Coronary artery (tissue), 2 donors: ENCODE data around the gene TNK2.
"Not testable (repeated sequence)": the region's sequence is repeated elsewhere in the genome, so short reads cannot be mapped to it uniquely, and the experiment has no call there.

Experiments used
- DNase-seq: peaks from one replicate; pipeline ENCODE4 v3.0.0-alpha.2; 2017; ENCODE audit warnings: low spot score
- H3K27ac ChIP-seq, 2 donors: fragments of 200-600 bp; sonication (generic); one replicate each; pipeline ENCODE4 v1.5.1; 2016 to 2019
- H3K4me3 ChIP-seq: fragments of 200-600 bp; sonication (generic); 2 replicates; pipeline ENCODE4 v1.5.1; 2016; ENCODE audit warnings: mild to moderate bottlenecking, moderate library complexity
- TF ChIP-seq, protein P1 (sequence below): fragments of 200-600 bp; sonication (generic); IDR thresholded peaks from one replicate; pipeline ENCODE4 v1.5.1; 2019; ENCODE audit warnings: antibody characterized with exemption

Gene TNK2

DNA sequence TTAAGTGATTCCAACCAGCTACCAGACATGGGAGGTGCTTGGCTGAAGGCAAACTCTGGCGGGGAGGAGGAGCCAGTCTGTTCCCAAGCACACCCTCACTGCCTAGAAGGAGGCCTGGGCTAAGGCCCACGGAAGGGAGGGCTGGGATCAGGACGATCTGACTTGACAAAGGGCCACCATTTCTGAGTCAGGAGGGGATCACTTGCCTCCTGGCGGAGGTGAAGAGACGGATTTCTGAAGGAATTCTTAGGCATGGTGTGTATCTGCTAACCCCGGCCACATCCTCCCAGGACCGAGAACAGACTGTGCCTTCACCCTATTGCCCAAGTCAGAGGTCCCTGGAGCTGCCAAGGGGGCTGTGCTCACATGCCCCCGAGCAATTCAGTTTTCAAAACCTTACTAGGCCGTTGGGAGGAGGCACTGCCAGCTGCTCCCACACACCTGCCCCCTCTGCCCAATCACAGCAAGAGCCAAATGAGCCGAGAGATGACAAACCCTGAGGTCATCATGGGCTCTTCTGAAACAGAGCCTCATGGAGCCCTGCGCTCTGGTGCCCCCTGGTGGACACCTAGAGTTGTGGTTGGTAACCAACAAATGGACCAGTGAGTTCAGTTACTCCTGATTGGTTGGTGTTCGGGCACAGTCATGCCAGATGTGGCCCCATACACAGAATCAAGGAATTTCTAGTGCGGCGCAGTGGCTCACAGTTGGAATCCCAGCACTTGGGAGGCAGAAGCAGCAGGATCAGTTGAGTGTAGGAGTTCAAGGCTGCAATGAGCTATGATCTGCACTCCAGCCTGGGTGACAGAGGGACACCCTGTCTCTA, 6.5 kb upstream of the TNK2 start:
- peak overlapping the region; percentile 29 for H3K4me3 ChIP-seq
- H3K27ac ChIP-seq, result peak overlapping the region; percentile 91 to 93
- TF ChIP-seq, protein P1, sequence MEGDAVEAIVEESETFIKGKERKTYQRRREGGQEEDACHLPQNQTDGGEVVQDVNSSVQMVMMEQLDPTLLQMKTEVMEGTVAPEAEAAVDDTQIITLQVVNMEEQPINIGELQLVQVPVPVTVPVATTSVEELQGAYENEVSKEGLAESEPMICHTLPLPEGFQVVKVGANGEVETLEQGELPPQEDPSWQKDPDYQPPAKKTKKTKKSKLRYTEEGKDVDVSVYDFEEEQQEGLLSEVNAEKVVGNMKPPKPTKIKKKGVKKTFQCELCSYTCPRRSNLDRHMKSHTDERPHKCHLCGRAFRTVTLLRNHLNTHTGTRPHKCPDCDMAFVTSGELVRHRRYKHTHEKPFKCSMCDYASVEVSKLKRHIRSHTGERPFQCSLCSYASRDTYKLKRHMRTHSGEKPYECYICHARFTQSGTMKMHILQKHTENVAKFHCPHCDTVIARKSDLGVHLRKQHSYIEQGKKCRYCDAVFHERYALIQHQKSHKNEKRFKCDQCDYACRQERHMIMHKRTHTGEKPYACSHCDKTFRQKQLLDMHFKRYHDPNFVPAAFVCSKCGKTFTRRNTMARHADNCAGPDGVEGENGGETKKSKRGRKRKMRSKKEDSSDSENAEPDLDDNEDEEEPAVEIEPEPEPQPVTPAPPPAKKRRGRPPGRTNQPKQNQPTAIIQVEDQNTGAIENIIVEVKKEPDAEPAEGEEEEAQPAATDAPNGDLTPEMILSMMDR, result peak; percentile 86
- DNase-seq, result peak; percentile 94

DNA sequence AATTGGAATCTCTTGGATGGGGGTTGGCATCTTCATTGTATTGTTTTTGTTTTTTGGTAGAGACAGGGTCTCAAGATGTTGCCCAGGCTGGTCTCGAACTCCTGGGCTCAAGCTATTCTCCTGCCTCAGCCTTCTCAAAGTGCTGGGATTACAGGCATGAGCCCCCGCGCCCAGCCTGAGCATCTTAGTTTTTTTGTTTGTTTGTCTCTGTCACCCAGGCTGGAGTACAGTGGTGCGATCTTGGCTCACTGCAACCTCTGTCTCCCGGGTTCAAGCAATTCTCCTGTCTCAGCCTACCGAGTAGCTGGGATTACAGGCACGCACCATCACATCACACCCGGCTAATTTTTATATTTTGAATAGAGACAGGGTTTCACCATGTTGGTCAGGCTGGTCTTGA, 5.8 kb upstream of the TNK2 start:
- not testable (repeated sequence) for DNase-seq, H3K4me3 ChIP-seq
- peak overlapping the region; percentile 91 to 93 for H3K27ac ChIP-seq

DNA sequence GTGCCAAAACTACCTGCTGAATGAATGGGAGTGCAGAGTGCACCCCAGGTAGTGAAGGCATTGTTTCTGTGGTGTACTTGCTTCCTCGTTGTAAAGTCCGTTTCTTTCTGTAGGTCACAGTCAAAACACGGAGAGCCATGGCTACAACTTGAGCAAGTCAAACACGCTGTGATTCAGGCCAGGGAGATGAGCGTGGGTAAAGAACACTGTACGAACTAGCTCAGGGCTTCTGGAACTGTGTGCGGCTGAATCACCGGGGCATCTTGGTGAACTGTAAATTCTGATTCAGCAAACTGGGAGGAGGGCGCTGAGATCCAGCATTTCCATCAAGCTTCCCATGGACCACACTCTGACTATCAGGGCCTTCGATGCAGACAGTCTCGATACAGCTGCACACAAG, 5.0 kb upstream of the TNK2 start:
- Histone ChIP-seq H3K4me3 (no peak overlapping the region), H3K27ac (no peak overlapping the region)
- DNase-seq, result no peak
- TF ChIP-seq, protein P1, result no peak

DNA sequence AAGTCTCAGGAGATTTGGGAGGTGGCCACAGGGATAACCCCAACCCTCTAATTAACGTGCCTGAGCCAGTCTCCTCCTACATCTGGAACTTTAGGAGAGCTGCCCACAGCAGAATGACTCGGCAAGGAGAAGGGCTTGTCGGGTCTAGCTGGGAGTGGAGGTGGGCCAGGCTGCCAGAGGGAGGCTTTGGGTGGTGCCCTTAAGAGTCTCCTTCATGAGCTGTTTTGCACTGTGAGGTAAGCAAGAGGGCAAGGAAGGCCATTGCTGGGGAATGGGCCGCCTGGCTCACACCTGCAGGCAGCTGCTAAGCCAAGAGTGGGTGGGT, 3.6 kb upstream of the TNK2 start:
- no peak overlapping the region for H3K27ac ChIP-seq
- no peak overlapping the region for H3K4me3 ChIP-seq
- TF ChIP-seq, protein P1, result no peak
- DNase-seq, result no peak

DNA sequence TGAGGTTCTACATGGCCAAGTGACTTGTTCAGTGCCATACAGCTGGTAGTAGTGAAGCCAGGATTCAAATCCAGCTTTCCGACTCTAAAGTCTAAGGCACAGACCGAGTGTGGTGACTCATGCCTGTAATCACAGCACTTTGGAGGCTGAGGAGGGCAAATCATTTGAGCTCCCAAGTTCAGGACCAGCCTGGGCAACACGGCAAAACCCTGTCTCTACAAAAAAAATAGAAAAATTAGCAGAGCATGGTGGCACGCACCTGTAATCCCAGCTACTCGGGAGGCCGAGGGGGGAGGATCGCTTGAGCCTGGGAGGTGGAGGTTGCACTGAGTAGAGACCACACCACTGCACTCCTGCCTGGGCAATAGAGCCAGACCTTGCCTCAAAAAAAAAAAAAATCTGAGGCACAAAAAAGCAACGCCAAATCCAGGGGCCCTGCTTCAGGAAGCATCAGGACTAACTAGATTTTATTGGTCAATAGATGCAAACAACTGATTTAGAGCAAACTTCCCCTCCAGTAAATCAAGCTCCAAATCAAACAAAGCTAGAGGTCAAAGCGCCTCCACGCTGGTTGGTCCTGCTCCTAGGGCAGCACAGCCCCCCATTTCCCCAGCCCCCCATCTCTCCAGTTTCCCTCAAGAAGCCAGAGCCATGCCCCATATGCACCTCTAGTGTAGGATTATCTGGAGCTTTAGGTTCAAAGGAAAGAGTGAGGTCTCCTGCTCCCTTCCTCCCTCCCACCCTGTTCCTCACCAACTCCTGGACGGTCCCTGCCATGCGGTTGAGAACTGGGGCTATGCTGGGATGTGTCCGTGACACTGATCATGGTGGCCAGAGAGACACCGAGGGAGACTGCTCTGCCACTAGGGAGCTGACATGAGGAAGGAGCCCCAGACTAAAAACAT, 2.9 kb upstream of the TNK2 start:
- Histone ChIP-seq H3K27ac (no peak overlapping the region), H3K4me3 (no peak overlapping the region)
- TF ChIP-seq, protein P1, result no peak
- no peak for DNase-seq

DNA sequence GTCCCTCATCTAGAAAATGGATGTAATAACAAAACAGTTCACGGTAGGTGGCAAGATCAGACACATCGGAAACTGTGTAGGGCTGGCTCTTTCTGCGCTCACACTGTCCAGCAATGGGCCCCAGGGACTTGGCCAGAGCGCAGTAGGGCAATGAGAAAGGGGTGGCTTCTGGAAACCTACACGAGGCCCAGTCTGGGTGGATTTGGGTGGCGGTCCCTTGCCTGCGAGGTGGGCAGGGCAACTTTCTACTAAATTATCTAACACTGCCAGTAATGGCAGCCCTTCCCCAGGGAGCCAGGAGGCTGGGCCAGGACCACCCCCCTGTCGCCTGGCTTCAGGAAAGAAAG, 2.1 kb upstream of the TNK2 start:
- TF ChIP-seq, protein P1, result no peak
- no peak overlapping the region for H3K27ac ChIP-seq

DNA sequence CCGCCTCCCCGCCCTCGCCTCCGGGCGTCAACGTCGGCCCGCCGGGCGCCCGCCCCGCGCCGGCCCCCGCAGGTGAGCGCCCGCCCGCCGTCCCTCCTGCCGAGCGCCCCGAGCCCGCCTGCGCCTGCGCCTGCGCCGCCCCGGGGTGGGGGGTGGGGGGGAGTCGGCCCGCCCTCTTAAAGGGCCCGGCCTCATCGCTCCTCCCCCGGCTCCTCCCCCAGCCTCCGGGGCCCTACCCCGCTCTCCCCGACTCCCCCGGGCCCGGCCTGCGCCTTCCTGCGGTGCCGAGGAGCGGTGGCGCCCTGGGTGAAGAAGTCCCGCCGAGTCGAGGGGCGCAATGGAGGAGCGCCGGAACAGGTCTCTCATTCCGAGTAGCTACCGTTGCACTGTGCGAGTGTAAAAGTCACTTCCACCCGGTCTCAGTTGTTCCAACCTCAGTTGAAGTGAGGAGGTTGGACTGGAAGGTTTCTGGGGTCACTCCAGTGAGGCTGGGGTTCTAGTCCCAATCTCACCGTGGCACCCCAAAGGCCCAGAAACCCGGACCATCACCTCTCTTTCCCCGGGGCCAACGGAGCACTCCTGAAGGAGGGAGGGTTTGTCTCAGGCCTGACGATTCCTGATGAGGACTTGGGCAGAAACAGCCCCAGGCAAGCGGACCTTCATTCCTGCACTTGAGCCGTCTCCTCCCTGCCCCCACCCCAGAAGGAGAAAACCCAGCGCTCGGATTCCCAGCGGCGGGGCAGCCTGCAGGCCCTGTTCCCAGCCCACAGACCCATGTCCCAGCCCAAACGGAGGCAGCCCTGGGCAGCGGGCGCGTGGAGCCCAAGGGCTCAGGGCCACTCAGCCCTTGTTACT, 1.5 kb upstream of the TNK2 start:
- TF ChIP-seq, protein P1, result no peak
- H3K27ac ChIP-seq, result peak overlapping the region; percentile 64 to 84
- peak; percentile 88 for DNase-seq
- peak overlapping the region; percentile 89 for H3K4me3 ChIP-seq

More for the DNA sequence above, 2.1 kb upstream of the TNK2 start:
- H3K4me3 ChIP-seq, result no peak overlapping the region
- no peak for DNase-seq
